ENCODE results near the gene FGF23. TPM values are rescaled to one million over a fixed set of nuclear protein-coding genes. Genes with fewer than 3 reads are reported as not detected.

FGF23 gene
- polyA plus RNA-seq, 1 donor: 0.05 TPM

DNA sequence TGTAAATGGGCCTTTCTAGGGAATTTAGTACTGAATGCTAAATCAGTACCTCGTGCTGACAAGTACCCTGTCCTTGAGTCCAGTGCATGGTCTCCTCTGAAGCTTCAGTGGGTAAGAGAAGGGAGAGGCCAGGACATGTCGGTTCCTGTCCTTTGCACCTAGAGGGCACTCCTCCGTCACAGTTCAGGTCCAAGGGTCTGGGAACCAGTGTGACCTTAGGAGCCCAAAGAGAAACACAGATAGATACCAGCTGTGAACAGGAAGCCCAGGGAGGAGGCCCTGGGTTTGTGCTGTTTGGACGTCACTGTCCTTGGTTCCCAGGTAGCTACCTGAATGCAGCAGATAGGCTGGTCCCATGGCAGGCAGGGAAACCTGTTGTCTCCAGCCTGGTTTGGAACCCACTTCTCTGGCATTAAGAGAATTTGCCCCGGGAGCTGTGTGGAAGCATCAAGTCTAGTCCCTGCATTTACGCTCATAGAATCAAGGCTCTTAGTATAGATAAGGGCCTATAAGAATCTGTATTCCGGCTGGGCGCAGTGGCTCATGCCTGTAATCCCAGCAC, 3.9 kb upstream of the FGF23 start:
- DNase-seq: no peak

DNA sequence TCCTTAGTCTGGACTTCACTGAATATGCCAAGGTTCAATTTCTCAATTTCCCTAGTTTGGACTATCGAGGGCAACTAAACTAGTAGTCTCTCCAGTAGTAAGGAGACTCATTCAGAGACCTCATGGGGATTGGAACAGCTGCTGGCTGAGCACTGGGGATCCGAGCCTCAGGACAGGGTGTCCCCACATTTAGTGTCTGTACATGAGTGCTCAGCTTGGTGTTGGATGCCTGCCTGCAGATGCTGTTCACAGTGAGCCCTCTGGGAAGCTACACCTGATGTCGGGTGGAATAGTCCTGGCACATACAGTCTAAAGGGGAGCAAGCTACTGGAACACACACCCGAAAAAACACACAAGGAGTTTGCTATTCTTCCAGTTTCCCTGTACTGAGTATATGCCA, 820 bp upstream of the FGF23 start:
- no peak for DNase-seq

DNA sequence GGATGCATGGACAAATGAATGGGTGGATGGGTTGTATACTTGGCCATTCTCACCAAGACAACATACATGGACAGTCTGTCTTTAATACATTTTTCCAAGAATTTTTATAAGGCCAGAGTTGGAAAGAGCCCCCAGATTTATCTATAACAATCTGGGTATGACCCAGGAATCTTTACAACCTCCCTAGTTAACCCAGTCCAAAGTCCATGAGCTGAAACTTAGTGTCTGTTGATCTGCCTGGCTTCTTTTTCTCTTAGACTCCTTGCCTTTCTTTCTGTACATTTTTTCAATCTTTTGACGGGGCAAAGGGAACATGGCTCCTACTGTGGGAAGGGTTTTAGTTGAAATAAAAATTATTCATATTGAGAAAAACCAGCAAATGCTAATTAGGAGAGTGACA, 740 bp downstream of the FGF23 start:
- no peak for DNase-seq

DNA sequence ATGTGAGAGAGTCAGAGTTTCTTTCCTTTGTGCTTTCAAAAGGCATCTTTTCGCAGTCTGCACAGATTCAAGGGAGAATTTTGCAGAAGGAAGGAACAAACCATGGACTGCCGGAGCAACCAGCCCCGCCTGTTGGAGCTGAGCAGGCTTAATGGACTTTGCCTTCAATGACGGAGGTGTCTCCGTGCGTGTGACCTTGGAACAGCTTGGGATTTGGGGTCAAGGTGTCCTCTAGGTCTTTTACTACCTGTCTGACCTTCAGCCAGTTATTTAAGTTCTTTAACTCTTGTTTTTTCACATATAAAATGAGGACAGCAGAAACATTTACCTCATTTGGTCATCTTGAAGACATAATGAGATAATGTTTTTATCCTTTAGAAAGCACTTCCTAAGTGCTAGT, 4.1 kb downstream of the FGF23 start:
- DNase-seq: no peak

DNA sequence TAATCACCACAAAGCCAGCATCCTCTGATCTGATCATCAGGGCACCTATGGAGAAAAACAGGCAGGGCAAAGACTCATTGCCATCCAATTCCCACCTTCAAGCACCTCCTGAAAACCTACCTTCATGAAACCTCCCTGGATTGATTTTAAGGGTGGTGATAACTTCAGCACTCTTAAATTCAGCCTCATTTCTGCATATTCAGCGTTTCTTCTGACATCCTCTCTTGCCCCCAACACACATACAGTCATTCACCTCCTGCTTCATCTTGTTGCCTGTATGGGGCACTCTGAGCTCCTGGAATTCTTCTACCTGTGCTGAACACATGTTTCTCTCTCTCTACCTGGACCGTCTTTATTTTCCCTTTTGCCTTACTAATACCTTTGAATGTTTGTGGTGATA, 6.9 kb downstream of the FGF23 start:
- DNase-seq: no peak

DNA sequence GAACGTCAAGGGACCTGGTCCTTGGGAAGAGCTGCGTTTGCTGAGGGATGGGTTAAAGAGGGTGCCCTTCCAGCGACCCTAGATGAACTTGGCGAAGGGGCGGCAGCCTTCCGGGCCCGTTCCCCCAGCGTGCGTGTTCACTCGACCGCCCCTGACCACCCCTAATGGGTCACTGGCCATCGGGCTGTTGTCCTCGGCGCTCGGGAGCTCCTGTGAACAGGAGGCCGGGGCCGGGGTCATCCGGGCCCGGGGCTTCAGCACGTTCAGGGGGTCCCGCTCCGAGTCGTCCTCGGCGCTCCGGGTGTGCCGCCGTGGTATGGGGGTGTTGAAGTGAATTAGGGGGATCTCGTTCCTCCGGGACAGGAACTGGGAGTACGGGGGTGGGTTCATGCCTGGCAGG, 9.2 kb downstream of the FGF23 start:
- DNase-seq: no peak

DNA sequence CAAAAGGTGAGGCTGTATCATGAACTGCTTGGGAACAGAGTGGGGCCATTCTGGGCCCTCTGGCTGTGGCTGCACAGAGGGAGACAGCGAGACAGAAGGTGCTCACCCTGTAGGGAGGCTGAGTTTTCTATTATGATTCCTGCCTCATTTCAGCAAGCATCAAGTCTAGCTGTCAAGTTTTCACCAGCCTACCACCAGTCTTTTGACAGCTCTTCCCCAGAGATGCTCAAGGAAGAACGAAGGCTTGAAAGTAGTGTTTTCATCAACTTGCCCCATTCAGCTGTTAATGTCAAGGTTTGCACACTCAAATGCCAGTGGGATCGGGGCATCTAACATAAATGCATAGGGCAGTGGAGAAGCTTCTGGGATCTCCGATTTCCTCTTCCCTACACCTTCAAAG, 10.0 kb downstream of the FGF23 start:
- no peak for DNase-seq

DNA sequence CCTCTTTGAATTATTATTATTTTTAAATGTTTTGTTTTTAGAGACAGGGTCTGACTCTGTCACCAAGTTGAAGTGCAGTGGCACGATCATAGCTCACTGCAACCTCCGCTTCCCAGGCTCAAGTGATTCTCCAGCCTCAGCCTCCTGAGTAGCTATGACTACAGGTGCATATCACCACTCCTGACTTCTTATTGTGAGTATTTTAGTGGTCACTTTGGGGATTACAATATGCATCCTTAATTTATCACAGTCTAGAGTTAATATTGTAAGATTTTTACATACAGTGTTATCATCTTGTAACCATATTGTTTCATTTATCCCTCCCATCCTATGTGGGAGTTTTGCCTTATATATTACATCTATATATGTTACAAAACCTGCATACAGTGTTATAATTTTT, 13.4 kb downstream of the FGF23 start:
- DNase-seq: no peak

DNA sequence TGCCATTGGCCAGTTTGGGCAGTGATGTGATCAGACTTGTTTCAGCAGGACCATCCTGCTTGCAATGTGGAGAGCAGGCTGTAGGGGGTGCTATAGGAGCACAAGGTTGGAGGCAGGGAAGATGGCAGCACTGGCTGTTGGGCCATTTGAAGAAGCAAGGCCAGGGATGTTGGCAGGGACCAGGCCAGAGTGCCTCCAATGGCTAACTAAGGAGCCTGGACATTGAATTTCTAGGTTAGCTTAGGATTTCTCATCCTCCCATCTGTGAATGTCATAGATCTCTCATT, 23.5 kb downstream of the FGF23 start:
- DNase-seq: no peak

DNA sequence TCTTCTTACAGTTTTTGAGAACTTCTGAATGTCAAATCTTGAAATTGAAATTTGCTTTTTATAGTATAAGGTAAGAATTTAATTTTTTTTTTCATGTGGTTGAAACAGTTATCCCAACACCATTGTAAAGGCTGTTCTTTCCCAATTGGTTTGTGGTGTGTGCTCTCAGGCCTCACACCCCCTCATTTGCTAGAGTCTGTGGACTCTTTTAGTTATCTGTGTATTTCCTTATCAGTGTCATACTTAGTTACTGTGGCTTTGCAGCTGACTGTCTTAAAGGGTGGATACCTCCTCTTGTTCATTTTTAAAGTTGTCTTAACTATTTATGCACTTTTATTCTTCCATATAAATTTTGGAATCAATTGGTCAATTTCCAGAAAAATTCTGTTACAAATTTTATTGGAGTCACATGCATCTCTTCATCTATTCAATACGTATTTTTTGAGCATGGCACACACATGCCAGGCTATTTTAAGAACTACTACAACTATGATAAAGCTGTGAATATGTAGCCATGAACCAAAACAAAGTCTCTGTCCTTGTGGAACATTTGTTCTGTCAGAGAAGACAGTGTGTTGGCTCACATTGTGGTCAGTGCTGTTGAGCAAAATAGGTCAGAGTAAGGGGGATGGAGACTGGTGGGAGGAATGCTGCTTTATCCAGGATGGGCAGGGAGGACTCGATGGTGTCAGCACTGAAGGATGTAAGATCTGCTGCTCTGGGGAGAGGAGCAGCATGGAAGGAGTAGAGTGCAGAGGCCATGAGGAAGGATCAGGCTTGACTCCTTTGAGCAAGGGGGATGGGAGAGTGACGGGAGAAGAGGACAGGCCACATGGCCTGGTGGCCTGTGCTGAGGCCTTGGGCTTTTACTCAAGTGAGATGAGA, 24.1 kb downstream of the FGF23 start:
- DNase-seq: no peak

DNA sequence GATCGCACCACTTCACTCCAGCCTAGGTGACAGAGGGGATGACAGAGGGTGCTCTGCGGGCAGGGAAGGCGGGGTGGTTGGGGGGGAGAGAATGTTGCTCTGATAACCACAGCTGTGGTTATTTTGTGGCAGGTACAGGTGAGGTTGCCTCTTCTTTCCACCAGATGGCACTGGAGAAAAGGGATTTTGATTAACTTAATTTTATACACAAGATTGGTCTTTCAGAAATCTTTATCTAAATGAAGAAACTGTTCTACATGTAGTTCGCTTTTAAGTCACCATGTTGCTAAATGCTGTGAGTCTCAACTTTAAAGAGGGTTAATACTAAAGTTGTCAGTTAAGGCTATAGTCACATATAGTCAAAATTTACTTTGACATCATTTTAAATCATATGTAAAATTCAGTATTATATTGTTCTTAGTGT, 25.7 kb downstream of the FGF23 start:
- DNase-seq: peak; percentile 14

DNA sequence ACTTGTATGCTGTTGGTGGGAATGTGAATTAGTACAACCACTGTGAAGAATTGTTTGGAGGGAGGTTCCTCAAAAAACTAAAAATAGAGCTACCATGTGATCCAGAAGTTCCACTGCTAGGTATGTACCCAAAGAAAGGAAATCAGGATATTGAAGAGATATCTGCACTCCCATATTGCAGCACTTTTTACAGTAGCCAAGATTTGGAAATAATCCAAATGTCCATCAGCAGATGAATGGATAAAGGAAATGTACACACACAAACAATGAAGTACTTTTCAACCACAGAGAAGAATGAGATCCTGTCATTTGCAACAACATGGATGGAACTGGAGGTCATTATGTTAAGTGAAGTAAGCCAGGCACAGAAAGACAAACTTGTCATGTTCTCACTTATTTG, 32.6 kb downstream of the FGF23 start:
- DNase-seq: no peak

DNA sequence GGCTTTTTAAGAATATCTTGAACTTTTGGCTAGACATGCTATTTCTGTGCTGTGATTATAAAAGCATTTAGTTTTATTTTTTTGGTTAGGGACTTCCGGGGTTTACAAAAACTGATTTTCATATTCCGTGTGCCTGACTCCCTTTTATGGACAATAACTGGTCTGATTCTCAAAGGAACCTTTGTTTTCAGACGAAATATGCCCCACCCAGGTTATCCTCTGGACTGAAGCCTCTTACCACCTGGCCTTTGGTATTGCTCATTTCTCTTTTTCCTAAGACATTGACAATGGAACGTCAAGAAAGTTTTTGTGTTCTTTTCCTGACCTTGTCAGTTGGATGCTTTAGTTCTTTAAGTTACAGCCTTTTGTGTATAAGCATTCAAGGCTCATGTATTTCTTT, 47.7 kb downstream of the FGF23 start:
- no peak for DNase-seq

DNA sequence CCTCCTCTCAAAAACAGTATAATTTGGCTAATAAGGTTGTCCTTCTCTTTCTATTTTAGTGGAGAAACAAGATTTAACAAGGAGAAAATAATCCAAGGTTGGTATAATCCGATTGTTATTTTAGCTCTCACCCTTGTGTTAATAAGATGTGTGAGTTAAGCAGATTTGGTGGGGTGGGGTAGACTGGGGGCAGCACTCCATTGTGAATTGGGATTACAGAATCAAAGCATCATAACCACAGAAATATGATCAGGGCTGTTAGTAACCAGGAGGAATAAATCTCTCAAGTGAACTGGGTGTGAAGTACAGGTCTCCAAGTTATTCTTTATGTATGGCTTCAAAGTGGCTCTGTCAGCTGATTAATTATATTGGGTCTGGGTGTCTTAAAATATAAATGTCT, 48.3 kb downstream of the FGF23 start:
- DNase-seq: no peak

DNA sequence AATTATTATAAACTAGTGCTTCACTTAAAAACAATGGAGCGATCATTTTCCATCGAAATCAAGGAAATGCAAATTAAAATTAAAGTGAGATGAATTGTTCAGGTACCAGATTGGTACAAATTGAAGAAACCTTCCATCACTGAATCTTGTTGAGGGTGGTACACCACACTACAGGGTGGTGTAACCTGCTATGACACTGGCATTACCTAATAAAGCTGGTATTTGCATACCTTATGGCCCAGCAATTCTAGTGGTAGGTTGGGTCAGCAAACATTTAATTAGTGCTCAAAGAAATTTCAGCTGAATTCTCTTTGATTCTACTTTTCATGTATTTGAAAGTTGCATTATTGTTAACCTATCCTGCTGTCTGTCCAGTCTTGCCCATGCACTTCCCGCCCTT, 49.3 kb downstream of the FGF23 start:
- no peak for DNase-seq

DNA sequence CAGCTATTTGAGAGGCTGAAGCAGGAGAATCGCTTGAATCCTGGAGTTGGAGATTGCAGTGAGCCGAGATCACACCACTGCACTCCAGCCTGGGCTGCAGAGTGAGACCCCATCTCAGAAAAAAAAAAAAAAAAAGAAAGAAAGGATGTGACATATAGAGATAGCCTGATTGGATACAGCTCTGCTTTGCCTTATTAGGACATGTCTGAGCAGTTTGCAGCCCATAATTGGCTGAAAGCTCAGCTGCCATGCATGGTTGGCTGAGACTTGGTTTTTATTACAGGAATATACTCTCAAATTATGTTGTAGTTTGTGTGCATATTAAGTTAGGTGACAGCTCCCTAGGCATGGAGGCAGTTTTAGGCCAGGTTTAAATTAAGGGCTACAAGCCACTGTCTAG, 52.2 kb downstream of the FGF23 start:
- no peak for DNase-seq

DNA sequence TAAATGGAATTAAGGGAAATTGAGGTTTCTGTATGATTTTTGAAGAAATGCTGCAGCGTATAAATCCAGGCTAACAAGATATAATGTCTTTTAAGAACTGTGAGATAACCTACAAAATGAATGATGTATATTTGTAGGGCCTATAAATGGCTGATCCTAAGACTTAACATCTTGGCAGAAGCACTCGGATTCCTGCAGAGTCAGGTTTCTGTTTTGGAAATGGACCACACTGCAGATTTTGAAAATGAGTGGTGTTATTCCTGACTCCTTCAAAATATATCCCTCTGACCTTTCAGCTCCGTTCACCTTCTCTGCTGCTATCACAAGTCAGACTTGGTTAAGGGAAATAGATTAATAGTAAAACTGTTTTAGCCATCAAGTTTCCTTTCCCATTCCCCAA, 53.5 kb downstream of the FGF23 start:
- DNase-seq: no peak

DNA sequence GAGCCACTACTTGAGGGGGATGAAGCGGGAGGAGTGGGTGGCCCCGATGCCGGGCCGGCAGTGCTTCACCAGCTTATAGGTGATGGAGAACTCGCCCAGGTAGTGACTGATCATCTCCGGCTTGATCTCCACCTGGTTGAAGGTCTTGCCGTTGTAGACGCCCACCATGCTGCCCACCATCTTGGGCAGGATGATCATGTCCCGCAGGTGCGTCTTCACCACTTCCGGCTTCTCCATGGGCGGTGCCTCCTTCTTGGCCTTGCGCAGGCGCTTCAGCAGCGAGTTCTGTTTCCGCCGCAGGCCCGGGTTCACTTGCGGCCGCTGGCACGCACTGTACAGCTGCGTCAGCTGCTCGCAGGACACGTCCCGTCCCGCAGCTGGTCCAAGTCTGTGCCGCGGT, 55.1 kb downstream of the FGF23 start:
- no peak for DNase-seq

DNA sequence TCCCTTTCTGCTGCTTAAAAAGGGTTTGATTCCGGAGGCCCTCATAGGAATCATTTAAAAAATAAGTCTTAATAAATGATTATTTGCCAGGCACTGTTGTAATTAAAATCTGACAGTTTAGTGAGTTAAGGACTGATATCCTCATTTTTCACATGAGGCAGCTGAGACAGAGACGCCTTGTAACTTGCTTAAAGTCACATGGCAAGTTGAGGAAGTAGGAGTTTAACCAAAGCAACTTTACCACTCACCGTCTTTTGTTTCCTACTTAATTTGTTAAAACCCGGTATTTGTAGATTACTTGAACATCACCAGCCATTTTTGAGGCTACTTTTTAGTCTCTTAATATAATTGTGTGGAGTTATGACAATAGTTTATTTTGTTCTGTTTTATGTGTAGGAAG, 56.1 kb downstream of the FGF23 start:
- no peak for DNase-seq

DNA sequence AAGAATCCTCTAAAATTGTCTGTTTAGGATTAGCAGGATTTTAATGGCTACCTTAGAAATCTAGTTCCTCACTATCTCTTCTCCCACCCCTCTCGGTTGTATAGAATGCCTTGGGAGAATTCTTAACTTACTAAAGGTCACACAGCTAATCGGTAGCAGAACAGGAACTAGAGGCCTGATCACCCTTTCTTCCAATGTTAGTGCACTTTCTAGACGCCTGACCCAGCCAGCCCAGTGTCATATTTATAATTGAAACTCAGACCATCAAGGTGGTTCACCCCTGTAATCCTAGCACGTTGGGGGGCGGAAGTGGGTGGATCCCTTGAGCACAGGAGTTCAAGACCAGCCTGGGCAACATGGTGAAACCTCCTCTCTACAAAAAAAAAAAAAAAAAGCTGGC, 56.8 kb downstream of the FGF23 start:
- no peak for DNase-seq

DNA sequence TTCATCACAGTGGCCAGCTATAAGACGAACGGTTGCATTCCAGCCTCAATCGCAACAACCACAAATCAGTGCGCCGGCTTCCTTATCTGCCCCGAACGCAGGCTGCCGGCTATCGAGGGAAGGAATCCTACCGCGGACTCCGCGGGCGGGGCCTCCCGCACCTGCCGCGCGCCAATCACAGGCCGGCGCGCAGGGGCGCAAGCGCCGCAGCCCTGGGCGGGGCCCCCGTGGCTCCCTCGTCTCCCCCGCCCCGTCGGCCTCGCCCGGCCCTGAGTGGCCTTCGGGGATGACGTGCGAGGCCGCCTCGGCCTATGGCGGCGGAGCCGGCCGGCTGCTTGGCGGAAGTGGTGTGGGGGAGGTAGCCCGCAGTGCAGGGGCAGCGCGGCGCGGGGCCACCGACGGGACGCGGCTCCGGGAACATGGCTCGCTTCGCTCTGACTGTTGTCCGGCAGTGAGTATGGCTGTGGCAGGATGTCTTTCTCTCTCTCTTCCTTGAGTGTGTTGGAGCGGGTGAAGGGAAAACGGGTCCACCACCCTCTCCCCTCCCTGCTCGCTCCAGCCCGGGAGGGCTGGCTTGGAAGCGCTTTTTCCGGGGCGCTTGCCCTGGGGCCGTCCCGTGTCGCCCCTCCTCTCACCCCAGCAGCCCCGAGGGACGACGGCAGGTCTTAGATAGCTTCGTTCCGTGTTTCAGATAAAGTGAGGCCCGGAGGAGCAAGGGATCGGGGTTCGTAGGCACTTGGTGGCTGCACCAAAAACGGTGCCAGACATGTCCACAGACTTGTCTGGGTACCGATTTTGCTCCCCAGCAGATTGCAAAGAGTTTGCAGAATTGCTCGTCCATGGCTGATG, 58.4 kb downstream of the FGF23 start, which contains the start of gene TIGAR:
Gene TIGAR (plus strand): TSS at position 361 of the 849 bp plus-strand sequence. CDS start 59 bp downstream, at position 420.
- peak; percentile 95 for DNase-seq

DNA sequence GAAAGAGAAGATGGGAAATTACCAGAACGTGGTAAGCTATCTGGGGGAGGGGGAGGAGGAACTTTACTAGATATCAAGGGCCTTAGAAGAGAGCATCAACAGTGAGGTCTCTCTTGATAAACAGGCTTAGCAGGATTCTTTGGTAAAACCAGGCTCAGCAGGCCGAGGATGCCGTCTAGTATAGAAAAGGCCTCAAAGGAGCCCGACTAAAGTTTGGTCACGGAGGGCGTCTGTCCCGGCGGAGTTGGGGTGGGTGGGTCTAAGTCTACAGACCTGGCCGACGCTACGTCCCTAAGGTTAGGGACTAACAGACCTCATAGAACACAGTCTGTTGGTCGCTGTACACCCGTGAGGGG, 59.0 kb downstream of the FGF23 start:
- DNase-seq: no peak

All from left kidney (tissue), 2 donors.